VCaP (cell line): ENCODE results near the gene SLC39A8.
"Not testable (repeated sequence)": the region's sequence is repeated elsewhere in the genome, so short reads cannot be mapped to it uniquely, and the experiment has no call there.

ENCODE experiments used
- H3K27ac ChIP-seq: fragments of 450-650 bp; 2 replicates; pipeline ENCODE4 v1.5.1; 2017
- TF ChIP-seq, protein P1 (sequence below): fragments of 450-650 bp; conservative IDR thresholded peaks from 2 replicates; pipeline ENCODE4 v1.5.1; 2017; ENCODE audit warnings: mild to moderate bottlenecking, moderate library complexity

The SLC39A8 gene

DNA sequence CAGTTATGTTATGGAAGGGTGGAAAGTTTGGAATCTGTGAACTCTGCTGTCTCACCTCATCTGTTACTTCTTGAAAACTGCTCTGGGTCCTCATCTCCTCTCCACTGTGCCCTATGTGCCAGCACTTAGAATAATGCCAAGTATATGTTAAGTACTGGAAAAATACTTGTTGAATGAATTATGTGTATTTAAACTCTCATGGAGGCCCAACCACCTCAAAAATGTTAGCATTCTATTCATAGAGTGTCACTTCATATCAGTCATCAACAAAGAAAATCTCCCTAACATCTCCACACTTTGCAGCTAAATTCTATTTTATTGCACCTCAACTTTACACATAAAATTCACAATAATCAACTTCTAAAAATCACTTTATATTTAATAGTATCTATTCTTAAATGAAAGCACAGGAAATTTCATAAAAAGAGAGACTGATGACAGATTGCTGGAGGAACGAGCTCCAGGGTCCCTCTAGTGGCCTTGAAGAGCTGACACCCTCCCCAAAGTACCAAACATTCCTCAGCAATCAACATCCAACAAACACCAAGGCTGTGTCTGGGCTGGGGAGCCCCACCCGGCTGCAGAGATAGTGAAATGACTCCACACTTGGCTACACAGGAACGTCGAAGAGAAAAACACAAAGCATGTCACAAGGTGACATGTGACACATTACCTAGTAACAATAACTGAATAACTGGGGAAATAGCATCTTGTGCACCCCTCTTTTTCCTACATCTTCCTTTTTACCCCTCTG is 45.8 kb downstream of the SLC39A8 start:
- TF ChIP-seq, protein P1, sequence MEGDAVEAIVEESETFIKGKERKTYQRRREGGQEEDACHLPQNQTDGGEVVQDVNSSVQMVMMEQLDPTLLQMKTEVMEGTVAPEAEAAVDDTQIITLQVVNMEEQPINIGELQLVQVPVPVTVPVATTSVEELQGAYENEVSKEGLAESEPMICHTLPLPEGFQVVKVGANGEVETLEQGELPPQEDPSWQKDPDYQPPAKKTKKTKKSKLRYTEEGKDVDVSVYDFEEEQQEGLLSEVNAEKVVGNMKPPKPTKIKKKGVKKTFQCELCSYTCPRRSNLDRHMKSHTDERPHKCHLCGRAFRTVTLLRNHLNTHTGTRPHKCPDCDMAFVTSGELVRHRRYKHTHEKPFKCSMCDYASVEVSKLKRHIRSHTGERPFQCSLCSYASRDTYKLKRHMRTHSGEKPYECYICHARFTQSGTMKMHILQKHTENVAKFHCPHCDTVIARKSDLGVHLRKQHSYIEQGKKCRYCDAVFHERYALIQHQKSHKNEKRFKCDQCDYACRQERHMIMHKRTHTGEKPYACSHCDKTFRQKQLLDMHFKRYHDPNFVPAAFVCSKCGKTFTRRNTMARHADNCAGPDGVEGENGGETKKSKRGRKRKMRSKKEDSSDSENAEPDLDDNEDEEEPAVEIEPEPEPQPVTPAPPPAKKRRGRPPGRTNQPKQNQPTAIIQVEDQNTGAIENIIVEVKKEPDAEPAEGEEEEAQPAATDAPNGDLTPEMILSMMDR = peak; percentile 91

DNA sequence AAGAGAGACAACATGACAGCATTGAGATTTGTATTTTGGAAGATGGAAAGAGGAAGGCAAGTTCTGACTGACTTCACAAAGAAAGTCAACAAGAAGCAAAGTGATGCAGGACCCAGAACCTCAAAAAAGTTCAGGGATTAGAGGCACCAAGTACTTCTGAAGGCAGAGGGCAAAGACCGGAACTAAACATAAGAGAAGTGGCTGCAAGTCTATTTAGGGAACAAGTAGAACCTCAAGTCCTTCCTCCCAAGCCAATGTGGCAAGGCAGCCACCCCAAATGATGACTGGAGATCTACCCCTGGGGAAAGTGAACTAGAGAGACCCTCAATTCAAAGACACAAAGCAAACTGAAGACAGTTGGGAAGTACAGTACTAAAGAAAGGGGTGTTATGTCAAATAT is 46.6 kb downstream of the SLC39A8 start:
- H3K27ac ChIP-seq = no peak overlapping the region
- TF ChIP-seq, protein P1 = no peak

More for the DNA sequence above, 45.8 kb downstream of the SLC39A8 start:
- no peak overlapping the region for H3K27ac ChIP-seq

DNA sequence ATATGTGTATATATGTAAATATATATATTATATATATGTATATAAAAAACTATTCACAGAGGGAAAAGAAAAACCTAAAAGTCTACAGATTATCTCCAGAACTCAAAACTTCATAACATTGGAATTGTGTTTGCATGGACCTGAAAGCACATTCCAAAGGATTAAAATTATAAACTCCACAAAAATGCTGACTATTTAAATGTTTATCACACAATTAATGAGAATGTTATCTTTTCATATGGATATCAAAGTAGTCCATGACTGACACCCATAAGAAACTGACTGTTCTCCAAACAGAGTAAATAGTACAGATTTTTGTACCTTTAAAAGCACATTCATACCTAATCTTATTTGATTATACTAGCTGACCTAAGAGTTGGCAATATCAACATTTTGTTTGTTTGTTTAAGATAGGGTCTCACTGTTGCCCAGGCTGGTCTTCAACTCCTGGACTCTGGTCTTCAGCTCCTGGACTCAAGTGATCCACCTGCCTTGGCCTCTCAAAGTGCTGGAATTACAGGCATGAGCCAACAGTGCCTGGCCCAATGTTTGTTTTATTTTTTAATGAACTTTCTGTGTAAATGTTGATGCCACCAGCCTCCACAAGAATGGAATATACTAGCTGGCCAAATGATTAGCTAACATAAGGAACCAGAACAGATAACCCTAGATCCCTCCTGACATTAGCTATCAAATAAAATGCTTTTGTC is 50.0 kb downstream of the SLC39A8 start:
- TF ChIP-seq, protein P1 = no peak
- peak overlapping the region; percentile 34; the same call in 1 of the 2 replicates for H3K27ac ChIP-seq

DNA sequence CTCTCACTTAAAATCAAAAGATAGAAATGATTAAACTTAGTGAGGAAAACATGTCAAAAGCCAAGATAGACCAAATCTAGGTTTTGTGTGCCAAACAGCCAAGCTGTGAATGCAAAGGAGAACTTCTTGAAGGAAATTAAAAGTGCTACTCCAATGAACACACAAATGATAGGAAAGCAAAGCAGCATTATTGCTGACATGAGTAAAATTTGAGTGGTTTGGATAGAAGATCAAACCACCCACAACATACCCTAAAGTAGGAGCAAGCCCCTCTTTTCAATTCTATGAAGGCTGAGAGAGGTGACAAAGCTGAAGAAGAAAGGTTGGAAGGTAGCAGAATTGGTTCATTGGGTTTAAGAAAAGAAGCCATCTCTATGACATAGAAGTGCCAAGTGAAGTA is 56.8 kb downstream of the SLC39A8 start:
- TF ChIP-seq, protein P1 = no peak
- H3K27ac ChIP-seq = no peak overlapping the region

DNA sequence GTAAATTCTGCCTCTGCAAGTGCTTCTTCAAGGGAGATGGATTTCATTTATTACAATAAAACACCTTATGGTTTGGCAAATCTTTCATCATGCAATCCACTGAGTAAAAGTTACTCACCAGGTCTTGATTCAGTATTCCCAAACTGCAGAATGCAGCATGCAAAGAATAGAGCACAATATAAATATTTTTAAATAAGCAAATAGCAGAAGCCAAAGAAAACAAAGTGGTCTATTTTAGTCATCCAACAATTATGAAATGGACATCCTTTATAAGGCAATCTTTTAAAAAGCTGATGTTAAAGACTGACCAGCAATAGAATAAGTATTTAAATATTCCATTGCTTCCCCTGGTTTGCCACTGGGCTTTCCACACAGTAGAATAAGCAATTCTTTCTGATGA is 59.5 kb downstream of the SLC39A8 start:
- H3K27ac ChIP-seq = no peak overlapping the region
- TF ChIP-seq, protein P1 = no peak

DNA sequence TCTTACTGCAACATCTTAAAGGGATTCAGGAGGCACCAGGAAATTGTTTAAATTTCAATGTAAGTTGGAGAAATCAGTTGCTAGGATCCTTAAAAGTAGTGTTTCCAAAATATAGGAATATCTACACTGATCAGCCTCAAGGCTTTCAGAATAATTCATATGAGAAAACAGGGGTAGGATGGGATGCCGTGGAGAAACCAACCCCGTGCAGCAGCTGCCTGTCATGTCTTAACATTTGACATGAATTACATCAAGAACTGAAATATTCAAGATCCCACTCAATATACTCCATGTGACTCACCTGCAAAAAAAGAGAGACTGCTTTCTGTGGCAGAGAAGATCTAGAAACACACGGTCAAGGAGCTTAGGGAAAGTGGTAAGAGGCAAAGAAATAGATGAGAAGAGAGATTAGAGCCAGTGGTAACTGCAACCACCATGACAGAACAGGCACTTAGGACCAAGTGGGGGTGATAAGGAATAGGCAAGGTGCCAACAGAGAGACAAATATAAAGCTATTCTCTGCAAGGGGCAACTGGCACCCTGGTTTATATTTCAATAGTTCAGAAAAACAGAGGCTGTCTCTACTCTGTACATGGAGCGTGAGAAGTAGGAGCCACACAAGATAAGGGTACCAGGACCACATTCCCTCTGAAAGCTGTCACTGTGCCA is 64.0 kb downstream of the SLC39A8 start:
- no peak overlapping the region for H3K27ac ChIP-seq
- TF ChIP-seq, protein P1 = no peak

DNA sequence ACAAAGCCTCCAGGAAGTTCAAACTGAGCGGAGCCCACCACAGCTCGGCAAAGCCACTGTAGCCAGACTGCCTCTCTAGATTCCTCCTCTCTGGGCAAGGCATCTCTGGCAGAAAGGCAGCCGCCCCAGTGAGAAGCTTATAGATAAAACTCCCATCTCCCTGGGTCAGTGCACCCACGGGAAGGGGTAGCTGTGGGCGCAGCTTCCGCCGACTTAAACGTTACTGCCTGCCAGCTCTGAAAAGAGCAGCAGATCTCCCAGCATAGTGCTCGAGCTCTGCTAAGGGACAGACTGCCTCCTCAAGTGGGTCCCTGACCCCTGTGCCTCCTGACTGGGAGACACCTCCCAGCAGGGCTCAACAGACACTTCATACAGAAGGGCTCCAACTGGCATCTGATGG is 72.0 kb downstream of the SLC39A8 start:
- H3K27ac ChIP-seq = not testable (repeated sequence)
